ENCODE results near the gene GPC6.

Gene GPC6

DNA sequence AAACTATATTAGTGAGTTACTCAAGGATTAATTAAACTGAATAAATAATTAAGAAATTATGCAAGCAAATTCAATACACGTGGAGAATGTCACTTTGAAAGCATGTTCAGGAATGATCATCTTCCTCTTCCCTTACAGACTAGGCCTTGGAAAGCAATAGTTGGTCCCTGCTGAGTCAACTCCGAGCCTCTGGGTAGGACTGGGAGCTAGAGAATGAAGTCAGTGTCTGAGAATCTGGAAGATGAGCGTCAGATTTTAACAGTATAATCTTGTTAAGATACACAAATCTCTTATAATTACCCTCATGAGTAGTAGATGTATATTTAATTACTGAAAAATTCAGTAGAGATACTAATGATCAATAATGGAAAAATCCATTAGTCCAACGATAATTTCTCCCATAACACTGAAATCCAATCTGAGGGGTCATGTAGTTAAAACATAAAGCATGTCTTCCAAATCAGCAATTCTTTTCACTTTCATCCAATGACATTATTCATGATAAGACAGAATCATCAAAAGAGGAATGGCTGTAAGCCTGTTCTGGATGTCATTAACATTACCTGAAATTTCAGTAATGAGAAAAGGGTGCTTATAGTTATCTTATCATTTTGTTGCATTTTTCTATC lies 829.9 kb downstream of the GPC6 start:
- peaks cover 6% of the 10 kb centered on the region for H3K4me1 ChIP-seq (ENCODE audit: control insufficient read depth, insufficient read depth, low read length, poor library complexity, severe bottlenecking)
- H3K27ac ChIP-seq (ENCODE audit: low read depth, low read length, severe bottlenecking): no peak overlapping the region
- H3K4me3 ChIP-seq (ENCODE audit: extremely low read depth, insufficient read depth, low read length, poor library complexity, severe bottlenecking): no peak overlapping the region
- no peaks in the 10 kb centered on the region for H3K36me3 ChIP-seq (ENCODE audit: control insufficient read depth, insufficient read depth, low read length)
- H3K9me3 ChIP-seq (ENCODE audit: control insufficient read depth, low read length): no peaks in the 10 kb centered on the region
- WGBS, 2 experiments (ENCODE audit: insufficient coverage in 2 of 2): no CpG with 5 or more reads among the region's 4 CpGs

- Histone ChIP-seq H3K4me1 (ENCODE audit: control insufficient read depth, insufficient read depth, low read length, poor library complexity, severe bottlenecking) (peaks cover 6% of the 10 kb centered on the region), H3K9me3 (ENCODE audit: control insufficient read depth, low read length) (no peaks in the 10 kb centered on the region), H3K4me3 (ENCODE audit: extremely low read depth, insufficient read depth, low read length, poor library complexity, severe bottlenecking) (no peak overlapping the region), H3K27ac (ENCODE audit: low read depth, low read length, severe bottlenecking) (no peak overlapping the region), H3K36me3 (ENCODE audit: control insufficient read depth, insufficient read depth, low read length) (no peaks in the 10 kb centered on the region)
- no CpG with 5 or more reads among the region's 2 CpGs for WGBS, 2 experiments (ENCODE audit: insufficient coverage in 2 of 2)
Measured at GRCh38 chr13:94057618-94058186, 831.1 kb downstream of the GPC6 start.

GRCh38 chr13:94058821-94059360 lies 832.3 kb downstream of the GPC6 start:
- Histone ChIP-seq H3K36me3 (ENCODE audit: control insufficient read depth, insufficient read depth, low read length) (no peaks in the 10 kb centered on the region), H3K4me3 (ENCODE audit: extremely low read depth, insufficient read depth, low read length, poor library complexity, severe bottlenecking) (no peak overlapping the region), H3K9me3 (ENCODE audit: control insufficient read depth, low read length) (no peaks in the 10 kb centered on the region), H3K27ac (ENCODE audit: low read depth, low read length, severe bottlenecking) (no peak overlapping the region), H3K4me1 (ENCODE audit: control insufficient read depth, insufficient read depth, low read length, poor library complexity, severe bottlenecking) (peaks cover 11% of the 10 kb centered on the region)
- no CpG with 5 or more reads among the region's 2 CpGs for WGBS, 2 experiments (ENCODE audit: insufficient coverage in 2 of 2)

DNA sequence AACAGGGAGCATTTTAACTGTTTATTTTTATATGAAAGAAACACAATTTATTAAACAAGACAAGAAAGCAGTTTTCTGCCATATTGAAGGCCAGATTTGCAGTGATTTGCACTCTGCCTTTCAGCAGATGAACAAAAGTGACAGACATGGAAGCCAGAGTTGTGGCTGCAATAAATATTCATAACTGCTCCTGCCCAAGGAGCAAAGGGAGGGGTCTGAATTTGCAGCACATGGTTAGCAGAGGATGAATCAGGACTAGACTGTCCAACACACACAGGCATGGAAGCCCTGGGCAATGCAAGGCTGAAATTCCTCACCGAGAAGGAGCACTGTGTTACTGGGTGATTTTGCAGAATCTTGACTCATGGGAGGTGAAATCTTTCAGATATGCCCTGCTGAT lies 834.7 kb downstream of the GPC6 start:
- Histone ChIP-seq H3K9me3 (ENCODE audit: control insufficient read depth, low read length) (no peaks in the 10 kb centered on the region), H3K4me1 (ENCODE audit: control insufficient read depth, insufficient read depth, low read length, poor library complexity, severe bottlenecking) (peaks cover 16% of the 10 kb centered on the region), H3K4me3 (ENCODE audit: extremely low read depth, insufficient read depth, low read length, poor library complexity, severe bottlenecking) (no peak overlapping the region), H3K27ac (ENCODE audit: low read depth, low read length, severe bottlenecking) (no peak overlapping the region), H3K36me3 (ENCODE audit: control insufficient read depth, insufficient read depth, low read length) (no peaks in the 10 kb centered on the region)
- WGBS, 2 experiments (ENCODE audit: insufficient coverage in 2 of 2): 80% methylated on average over 1 of the region's 1 CpG; no CpG with 5 or more reads in 1 of the 2 experiments

GRCh38 chr13:94063096-94063495 lies 836.5 kb downstream of the GPC6 start:
- Histone ChIP-seq H3K4me1 (ENCODE audit: control insufficient read depth, insufficient read depth, low read length, poor library complexity, severe bottlenecking) (peaks cover 15% of the 10 kb centered on the region), H3K27ac (ENCODE audit: low read depth, low read length, severe bottlenecking) (peak overlapping the region; percentile 17), H3K36me3 (ENCODE audit: control insufficient read depth, insufficient read depth, low read length) (no peaks in the 10 kb centered on the region), H3K4me3 (ENCODE audit: extremely low read depth, insufficient read depth, low read length, poor library complexity, severe bottlenecking) (no peak overlapping the region), H3K9me3 (ENCODE audit: control insufficient read depth, low read length) (no peaks in the 10 kb centered on the region)

DNA sequence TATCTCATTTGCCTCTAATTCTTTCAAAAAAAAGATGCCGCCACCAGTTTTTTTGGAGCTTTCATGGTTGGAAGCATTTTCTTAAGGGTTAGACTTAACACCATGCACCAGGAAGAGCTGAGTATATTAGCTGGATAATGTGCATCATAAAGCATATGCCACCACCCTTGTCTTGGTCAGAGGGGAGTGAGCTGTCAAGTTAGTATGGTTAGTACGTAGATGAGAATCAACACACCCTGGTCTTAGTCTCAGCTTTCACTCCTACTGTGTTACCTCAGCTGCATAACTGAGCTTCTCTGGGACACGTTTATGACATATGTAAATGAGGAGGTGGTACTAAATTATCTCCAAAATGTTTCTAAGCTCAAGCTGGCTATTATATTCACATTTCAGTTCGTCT lies 837.2 kb downstream of the GPC6 start:
- peaks cover 15% of the 10 kb centered on the region for H3K4me1 ChIP-seq (ENCODE audit: control insufficient read depth, insufficient read depth, low read length, poor library complexity, severe bottlenecking)
- no peaks in the 10 kb centered on the region for H3K9me3 ChIP-seq (ENCODE audit: control insufficient read depth, low read length)
- no peaks in the 10 kb centered on the region for H3K36me3 ChIP-seq (ENCODE audit: control insufficient read depth, insufficient read depth, low read length)
- H3K4me3 ChIP-seq (ENCODE audit: extremely low read depth, insufficient read depth, low read length, poor library complexity, severe bottlenecking): no peak overlapping the region
- WGBS, 2 experiments (ENCODE audit: insufficient coverage in 2 of 2): no CpG with 5 or more reads among the region's 4 CpGs
- no peak overlapping the region for H3K27ac ChIP-seq (ENCODE audit: low read depth, low read length, severe bottlenecking)

DNA sequence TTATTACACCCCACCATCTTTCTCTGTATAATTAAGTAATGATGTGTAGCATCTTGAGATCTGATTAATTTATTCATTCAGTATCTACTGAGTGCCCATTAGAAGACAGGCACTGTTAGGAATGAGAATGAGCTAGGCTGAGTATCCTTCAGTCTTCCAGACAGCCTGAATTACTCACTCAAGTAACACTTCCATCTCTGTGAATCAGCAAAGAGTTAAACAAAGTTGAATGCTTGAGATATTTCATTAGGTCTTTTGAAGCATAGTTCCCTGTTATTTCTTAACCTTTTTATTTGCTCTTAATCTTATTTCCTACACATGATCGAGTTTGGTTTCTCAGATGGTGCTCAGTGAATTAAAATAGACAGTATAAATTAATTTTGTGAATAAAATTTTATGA lies 839.1 kb downstream of the GPC6 start:
- H3K4me1 ChIP-seq (ENCODE audit: control insufficient read depth, insufficient read depth, low read length, poor library complexity, severe bottlenecking): peaks cover 15% of the 10 kb centered on the region
- no peak overlapping the region for H3K27ac ChIP-seq (ENCODE audit: low read depth, low read length, severe bottlenecking)
- WGBS, 2 experiments (ENCODE audit: insufficient coverage in 2 of 2): no CpG with 5 or more reads among the region's 1 CpG
- no peaks in the 10 kb centered on the region for H3K36me3 ChIP-seq (ENCODE audit: control insufficient read depth, insufficient read depth, low read length)
- H3K9me3 ChIP-seq (ENCODE audit: control insufficient read depth, low read length): no peaks in the 10 kb centered on the region
- no peak overlapping the region for H3K4me3 ChIP-seq (ENCODE audit: extremely low read depth, insufficient read depth, low read length, poor library complexity, severe bottlenecking)

DNA sequence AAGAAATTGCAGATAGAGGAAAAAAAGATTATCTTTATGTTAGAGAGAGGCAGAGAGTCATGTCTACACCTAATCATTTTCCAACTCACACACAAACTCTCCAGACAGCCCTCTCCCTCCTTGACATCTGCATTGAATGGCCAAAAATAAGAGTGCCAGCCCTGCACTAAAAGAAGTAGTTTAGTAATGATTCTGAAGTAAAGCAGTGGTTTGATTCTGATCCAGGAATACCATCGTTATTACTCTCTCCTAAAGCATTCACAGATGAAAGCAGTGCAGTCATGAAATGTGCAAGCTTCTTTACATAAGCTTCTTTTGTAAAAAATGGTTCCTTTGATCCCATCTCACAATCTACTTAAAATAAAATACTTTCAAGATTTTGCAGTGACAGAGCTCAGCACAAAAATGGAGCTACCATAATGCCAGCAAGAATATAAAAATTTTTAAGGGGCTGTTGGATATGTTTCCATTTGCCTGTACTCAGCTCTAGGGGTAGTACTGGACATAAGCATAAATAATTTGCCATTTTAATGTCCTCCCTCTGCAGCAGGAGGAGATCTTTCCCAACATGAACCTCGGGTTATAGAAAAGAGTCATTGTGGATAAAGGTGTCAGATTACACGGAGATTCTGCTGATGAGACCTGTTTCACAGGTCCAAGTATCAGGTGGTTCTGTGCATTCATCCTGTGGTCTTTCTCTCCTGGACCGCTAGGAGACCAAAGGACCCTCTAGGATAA lies 846.6 kb downstream of the GPC6 start:
- Histone ChIP-seq H3K27ac (ENCODE audit: low read depth, low read length, severe bottlenecking) (no peak overlapping the region), H3K4me1 (ENCODE audit: control insufficient read depth, insufficient read depth, low read length, poor library complexity, severe bottlenecking) (no peaks in the 10 kb centered on the region), H3K36me3 (ENCODE audit: control insufficient read depth, insufficient read depth, low read length) (no peaks in the 10 kb centered on the region), H3K9me3 (ENCODE audit: control insufficient read depth, low read length) (no peaks in the 10 kb centered on the region), H3K4me3 (ENCODE audit: extremely low read depth, insufficient read depth, low read length, poor library complexity, severe bottlenecking) (no peak overlapping the region)
- 56 to 83% methylated on average over 1 to 2 of the region's 4 CpGs for WGBS, 2 experiments (ENCODE audit: insufficient coverage in 2 of 2)

GRCh38 chr13:94079876-94080275 lies 853.3 kb downstream of the GPC6 start:
- H3K36me3 ChIP-seq (ENCODE audit: control insufficient read depth, insufficient read depth, low read length): no peaks in the 10 kb centered on the region
- peaks cover 7% of the 10 kb centered on the region for H3K4me1 ChIP-seq (ENCODE audit: control insufficient read depth, insufficient read depth, low read length, poor library complexity, severe bottlenecking)
- no peak overlapping the region for H3K4me3 ChIP-seq (ENCODE audit: extremely low read depth, insufficient read depth, low read length, poor library complexity, severe bottlenecking)
- no peaks in the 10 kb centered on the region for H3K9me3 ChIP-seq (ENCODE audit: control insufficient read depth, low read length)
- H3K27ac ChIP-seq (ENCODE audit: low read depth, low read length, severe bottlenecking): no peak overlapping the region

DNA sequence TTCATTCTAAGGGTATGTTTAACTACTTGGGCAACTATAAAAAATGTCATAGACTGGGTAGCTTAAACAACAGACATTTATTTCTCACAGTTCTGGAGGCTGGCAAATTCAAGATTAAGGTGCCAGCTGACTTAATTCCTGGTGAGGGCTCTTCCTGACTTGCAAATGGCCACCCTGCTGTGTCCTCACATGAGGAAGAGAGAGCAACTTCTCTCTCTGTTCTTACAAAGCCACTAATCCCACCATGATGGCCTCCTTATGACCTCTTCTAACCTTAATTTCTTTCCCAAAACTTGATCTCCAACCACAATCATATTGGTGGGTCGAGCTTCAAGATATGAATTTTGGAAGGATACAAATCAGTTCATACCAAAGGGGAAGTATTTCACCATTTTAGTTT lies 853.9 kb downstream of the GPC6 start:
- Histone ChIP-seq H3K27ac (ENCODE audit: low read depth, low read length, severe bottlenecking) (no peak overlapping the region), H3K4me1 (ENCODE audit: control insufficient read depth, insufficient read depth, low read length, poor library complexity, severe bottlenecking) (peaks cover 7% of the 10 kb centered on the region), H3K36me3 (ENCODE audit: control insufficient read depth, insufficient read depth, low read length) (no peaks in the 10 kb centered on the region), H3K4me3 (ENCODE audit: extremely low read depth, insufficient read depth, low read length, poor library complexity, severe bottlenecking) (no peak overlapping the region), H3K9me3 (ENCODE audit: control insufficient read depth, low read length) (no peaks in the 10 kb centered on the region)
- no CpG with 5 or more reads among the region's 1 CpG for WGBS, 2 experiments (ENCODE audit: insufficient coverage in 2 of 2)

GRCh38 chr13:94087100-94087499 lies 860.5 kb downstream of the GPC6 start:
- Histone ChIP-seq H3K9me3 (ENCODE audit: control insufficient read depth, low read length) (no peaks in the 10 kb centered on the region), H3K27ac (ENCODE audit: low read depth, low read length, severe bottlenecking) (no peak overlapping the region), H3K36me3 (ENCODE audit: control insufficient read depth, insufficient read depth, low read length) (no peaks in the 10 kb centered on the region), H3K4me1 (ENCODE audit: control insufficient read depth, insufficient read depth, low read length, poor library complexity, severe bottlenecking) (peaks cover 6% of the 10 kb centered on the region), H3K4me3 (ENCODE audit: extremely low read depth, insufficient read depth, low read length, poor library complexity, severe bottlenecking) (no peak overlapping the region)
- 92 to 93% methylated on average over 1 to 2 of the region's 3 CpGs for WGBS, 2 experiments (ENCODE audit: insufficient coverage in 2 of 2)
